ENCODE measurements around the gene DSCAML1. TPM values are rescaled to one million over a fixed set of nuclear protein-coding genes. Genes with fewer than 3 reads are reported as not detected.

Gene DSCAML1
- total and polyA plus RNA-seq, 2 of the 8 experiments (the other 6 are each of a cell fraction or from before 2014, with no cell fraction given): 0.19 to 0.24 TPM

DNA sequence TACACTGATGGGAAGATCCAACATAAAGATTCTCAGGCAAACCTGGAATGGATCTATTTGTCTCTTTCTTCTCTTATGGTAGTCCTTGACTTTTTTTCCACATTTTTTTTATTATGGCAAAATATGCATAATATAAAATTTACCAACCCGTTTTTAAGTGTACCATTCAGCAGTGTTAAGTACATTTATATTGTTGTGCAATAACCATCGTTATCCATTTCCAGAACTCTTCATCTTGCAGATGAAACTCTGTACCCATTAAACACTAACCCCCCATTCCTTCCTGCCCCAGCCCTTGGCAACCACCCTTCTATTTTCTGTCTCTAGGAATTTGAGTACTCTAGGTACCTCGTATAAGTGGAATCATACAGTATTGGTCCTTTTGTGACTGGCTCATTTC is 99.7 kb downstream of the DSCAML1 start:
- Histone ChIP-seq H4K20me1 (replicated peaks in 1 of 2; ENCODE audit: control insufficient read depth in 1 of 2, insufficient read depth in 2 of 2, low read length in 2 of 2) (no peaks in the 10 kb centered on the region), H3K4me3 (ENCODE audit: extremely low read depth in 1 of 4, insufficient read depth in 2 of 4, low read depth in 3 of 4, low read length in 4 of 4) (no peak overlapping the region), H3K36me3 (ENCODE audit: control insufficient read depth in 2 of 4, insufficient read depth in 4 of 4, low read length in 3 of 4) (no peaks in the 10 kb centered on the region), H2BK5ac (ENCODE audit: low read depth, low read length) (no peak overlapping the region), H3K9ac (replicated peaks in 1 of 4; ENCODE audit: extremely low read depth in 1 of 4, low read depth in 3 of 4, low read length in 3 of 4) (no peak overlapping the region), H3K18ac (ENCODE audit: extremely low read depth, low read length) (no peak overlapping the region), H3K4me2 (ENCODE audit: insufficient read depth in 1 of 2, low read depth in 2 of 2, low read length in 2 of 2) (no peak overlapping the region; a peak in 1 of 4 replicates), H4K8ac (ENCODE audit: extremely low read depth, insufficient read depth, low read length) (no peak overlapping the region), H3K27me3 (replicated peaks in 1 of 4; ENCODE audit: control insufficient read depth in 3 of 4, extremely low read depth in 1 of 4, insufficient read depth in 3 of 4, low read length in 3 of 4) (0 out of 7 replicates have a peak, but pooled peaks cover 0 to 3% (median 0%) of the 10 kb centered on the region in 4 experiments), H3K23ac (ENCODE audit: insufficient read length) (no peak overlapping the region), H3K56ac (replicated peaks; ENCODE audit: insufficient read length, low read depth, low read length) (no peak overlapping the region), H2BK120ac (replicated peaks; ENCODE audit: low read depth, low read length) (no peak overlapping the region), H3K14ac (ENCODE audit: insufficient read length) (no peak overlapping the region), H2BK15ac (ENCODE audit: low read length) (no peak overlapping the region), H3K4ac (replicated peaks; ENCODE audit: insufficient read length, low read depth, low read length) (no peak overlapping the region), H3K4me1 (replicated peaks in 1 of 4; ENCODE audit: control insufficient read depth in 3 of 4, insufficient read depth in 4 of 4, low read length in 3 of 4) (peaks cover 2 to 13% (median 8%) of the 10 kb centered on the region in 4 experiments; a peak in 5 of 7 replicates), H3K79me2 (ENCODE audit: control insufficient read depth in 1 of 2, insufficient read depth in 2 of 2, low read length in 2 of 2) (no peaks in the 10 kb centered on the region), H3K27ac (ENCODE audit: low read depth, low read length) (no peak overlapping the region), H3K23me2 (ENCODE audit: low read depth, low read length) (no peaks in the 10 kb centered on the region), H2AK5ac (ENCODE audit: low read depth, low read length) (no peak overlapping the region), H4K91ac (replicated peaks; ENCODE audit: insufficient read length, low read length) (no peak overlapping the region), H2BK12ac (ENCODE audit: low read depth, low read length) (no peak overlapping the region), H4K5ac (ENCODE audit: insufficient read length, low read depth, low read length) (no peak overlapping the region), H3K79me1 (ENCODE audit: low read depth, low read length) (no peaks in the 10 kb centered on the region), H3K9me3 (ENCODE audit: insufficient read depth in 2 of 2, low read depth in 1 of 2, low read length in 1 of 2) (no peaks in the 10 kb centered on the region), H2BK20ac (ENCODE audit: low read length) (no peak overlapping the region), H2AFZ (ENCODE audit: low read length) (no peak overlapping the region)
- TF ChIP-seq RAD21 (IDR thresholded peaks at IDR 0.05 in 1 of 2, conservative IDR thresholded peaks at IDR 0.05 in 1 of 2; ENCODE audit: low read depth in 2 of 2, low read length in 2 of 2) (no peak), SIX5 (IDR thresholded peaks at IDR 0.05; ENCODE audit: low read depth, low read length) (no peak), NRF1 (IDR thresholded peaks at IDR 0.05; ENCODE audit: low read depth, low read length) (no peak), PHF8 (conservative IDR thresholded peaks at IDR 0.05; ENCODE audit: low read depth, low read length) (no peak), POU5F1 (IDR thresholded peaks at IDR 0.05; ENCODE audit: low read depth, low read length) (no peak), SRF (IDR thresholded peaks at IDR 0.05; ENCODE audit: low read depth, low read length) (no peak), SP4 (IDR thresholded peaks at IDR 0.05; ENCODE audit: low read length) (no peak), TEAD4 (IDR thresholded peaks at IDR 0.05; ENCODE audit: low read depth, low read length) (no peak), SUZ12 (IDR thresholded peaks at IDR 0.05; ENCODE audit: low read length) (no peak), TCF12 (IDR thresholded peaks at IDR 0.05; ENCODE audit: low read depth, low read length) (no peak), HDAC2 (IDR thresholded peaks at IDR 0.05; ENCODE audit: borderline replicate concordance in 1 of 2, low read depth in 2 of 2, low read length in 2 of 2) (no peak), CBX5 (IDR thresholded peaks at IDR 0.05; ENCODE audit: low read depth, low read length) (no peak)
- ChIA-PET POLR2A (ENCODE audit: partially characterized antibody) (no interaction called here), CTCF (ENCODE audit: partially characterized antibody) (interaction anchor here (0.7 to 2.2 kb wide), 4 partner anchors 11 to 271 kb away, joined by 3 to 10 read pairs (median 4); no protein-coding TSS in a partner anchor)
- WGBS, 2 experiments (ENCODE audit: extremely low coverage in 1 of 2, insufficient coverage in 1 of 2, insufficient read length in 1 of 2, insufficient replicate concordance in 2 of 2, low coverage in 1 of 2, low lambda C conversion rate in 2 of 2, missing lambda C conversion rate in 1 of 2): 84% methylated on average over 3 of the region's 3 CpGs; no CpG with 5 or more reads in 1 of the 2 experiments
- FAIRE-seq: no peak
- no peak for DNase-seq (ENCODE audit: low read depth in 1 of 2, low spot score in 2 of 2)

Measured in H1 (cell line).